Stomach (tissue), 9 donors: ENCODE data around the gene MED10. TPM values are rescaled to one million over a fixed set of nuclear protein-coding genes. Genes with fewer than 3 reads are reported as not detected.

Source experiments
- DNase-seq, 2 donors: peaks; one replicate each; pipeline versions ENCODE4 v3.0.0 to v3.0.0-alpha.2; 2013 to 2019
- H3K27ac ChIP-seq, 5 donors: fragments of 200-600 bp in 4 of 5; sonication (generic) in 4 of 5; one replicate each; pipeline ENCODE4 v1.5.1; 2013 to 2019; ENCODE audit warnings: mild to moderate bottlenecking in 1 of 5, moderate library complexity in 1 of 5
- H3K27me3 ChIP-seq, 3 donors: fragments of 200-600 bp; sonication (generic); one replicate each; pipeline ENCODE4 v1.5.1; 2017 to 2019; ENCODE audit warnings: mixed run types in 1 of 3
- H3K36me3 ChIP-seq, 4 donors: fragments of 200-600 bp; sonication (generic); 1 replicate in 3 of 4; 2 replicates in 1 of 4; pipeline ENCODE4 v1.5.1; 2016 to 2019
- H3K4me1 ChIP-seq, 4 donors: fragments of 200-600 bp; sonication (generic); one replicate each; pipeline ENCODE4 v1.5.1; 2016 to 2019
- H3K4me3 ChIP-seq, 4 donors: fragments of 200-600 bp; sonication (generic) in 3 of 4; one replicate each; pipeline ENCODE4 v1.5.1; 2016 to 2019; ENCODE audit warnings: mild to moderate bottlenecking in 1 of 4
- H3K9me3 ChIP-seq, 4 donors: fragments of 200-600 bp; sonication (generic); one replicate each; pipeline ENCODE4 v1.5.1; 2016 to 2019
- EP300 ChIP-seq: sonication (generic); formaldehyde crosslinking; IDR thresholded peaks from one replicate; pipeline ENCODE4 v1.6.1; 2017; ENCODE audit warnings: antibody characterized with exemption
- POLR2A ChIP-seq, 4 donors: fragments of 450-650 bp; IDR thresholded peaks; one replicate each; pipeline ENCODE4 v1.6.1; 2016; ENCODE audit warnings: antibody characterized with exemption in 4 of 4, control low read depth in 2 of 4, mild to moderate bottlenecking in 1 of 4, moderate library complexity in 1 of 4
- POLR2AphosphoS5 ChIP-seq, 3 donors: sonication (generic); formaldehyde crosslinking; IDR thresholded peaks; one replicate each; pipeline ENCODE4 v1.6.1; 2016; ENCODE audit warnings: antibody characterized with exemption in 3 of 3
- WGBS, 5 donors: extraction: QIAGEN DNeasy Blood & Tissue Kit in 3 of 5; methylation state at CpG; one replicate each; pipeline versions ENCODE4 v1.1.5 to v1.1.7; 2013 to 2018; 5-methylcytosine and 5-hydroxymethylcytosine counted together
- intact Hi-C: fragments of 100-400 bp; cut with DNase I; formaldehyde crosslinking; loops from one replicate; pipeline ENCODE4 v1.15.1; 2023; ENCODE audit warnings: low total_unique reads
- polyA plus RNA-seq, 3 donors: library from polyadenylated mRNA; stranded (reverse); fragments of 200-250 nt; gene quantifications; one replicate each; pipeline ENCODE4 v1.2.3, GENCODE V29; 2013
- total RNA-seq, 5 donors: library from RNA; depleted of rRNA; stranded (reverse); fragments of >200 nt; gene quantifications; one replicate each; pipeline versions ENCODE4 v1.1.0 to v1.2.3, GENCODE V29; 2014 to 2016
- TF ChIP-seq, protein P1 (sequence below), 7 experiments: fragments of 450-650 bp in 4 of 7; fragments of 200-600 bp in 3 of 7; sonication (generic) in 3 of 7; IDR thresholded peaks; one replicate each; pipeline ENCODE4 v1.5.1; 2016 to 2019; ENCODE audit warnings: antibody characterized with exemption in 7 of 7, control low read depth in 2 of 7, mild to moderate bottlenecking in 1 of 7
- donor health status: healthy with polysubstance abuse.
- donor health status: Bipolar disorder and iron deficiency.
- donor health status: healthy.

MED10 gene
- total and polyA plus RNA-seq, 8 donors: 17.5 to 104 (median 34.3) TPM

GRCh38 chr5:6393596-6394194 is 15.3 kb upstream of the MED10 start:
- intact Hi-C loops: no loop called here
- TF ChIP-seq, protein P1, sequence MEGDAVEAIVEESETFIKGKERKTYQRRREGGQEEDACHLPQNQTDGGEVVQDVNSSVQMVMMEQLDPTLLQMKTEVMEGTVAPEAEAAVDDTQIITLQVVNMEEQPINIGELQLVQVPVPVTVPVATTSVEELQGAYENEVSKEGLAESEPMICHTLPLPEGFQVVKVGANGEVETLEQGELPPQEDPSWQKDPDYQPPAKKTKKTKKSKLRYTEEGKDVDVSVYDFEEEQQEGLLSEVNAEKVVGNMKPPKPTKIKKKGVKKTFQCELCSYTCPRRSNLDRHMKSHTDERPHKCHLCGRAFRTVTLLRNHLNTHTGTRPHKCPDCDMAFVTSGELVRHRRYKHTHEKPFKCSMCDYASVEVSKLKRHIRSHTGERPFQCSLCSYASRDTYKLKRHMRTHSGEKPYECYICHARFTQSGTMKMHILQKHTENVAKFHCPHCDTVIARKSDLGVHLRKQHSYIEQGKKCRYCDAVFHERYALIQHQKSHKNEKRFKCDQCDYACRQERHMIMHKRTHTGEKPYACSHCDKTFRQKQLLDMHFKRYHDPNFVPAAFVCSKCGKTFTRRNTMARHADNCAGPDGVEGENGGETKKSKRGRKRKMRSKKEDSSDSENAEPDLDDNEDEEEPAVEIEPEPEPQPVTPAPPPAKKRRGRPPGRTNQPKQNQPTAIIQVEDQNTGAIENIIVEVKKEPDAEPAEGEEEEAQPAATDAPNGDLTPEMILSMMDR (IDR thresholded peaks at IDR 0.05): no peak
- TF ChIP-seq POLR2A (IDR thresholded peaks at IDR 0.05): no peak
- no peak for TF ChIP-seq EP300
- no peak for TF ChIP-seq POLR2AphosphoS5 (IDR thresholded peaks at IDR 0.05)
- H3K4me1 ChIP-seq: no peaks in the 10 kb centered on the region
- 79 to 87% (median 87%) methylated on average over 1 to 2 of the region's 2 CpGs for WGBS, 5 donors
- peaks cover 0 to 15% (median 0%) of the 10 kb centered on the region in 3 donors for H3K27me3 ChIP-seq
- H3K4me3 ChIP-seq: no peak overlapping the region
- no peaks in the 10 kb centered on the region for H3K9me3 ChIP-seq
- no peaks in the 10 kb centered on the region for H3K36me3 ChIP-seq
- no peak for DNase-seq
- no peak overlapping the region for H3K27ac ChIP-seq

GRCh38 chr5:6392561-6392960 is 14.2 kb upstream of the MED10 start:
- TF ChIP-seq, protein P1 (IDR thresholded peaks at IDR 0.05): no peak
- no peak for TF ChIP-seq EP300
- TF ChIP-seq POLR2AphosphoS5 (IDR thresholded peaks at IDR 0.05): no peak
- no peak for TF ChIP-seq POLR2A (IDR thresholded peaks at IDR 0.05)
- DNase-seq: no peak
- Histone ChIP-seq H3K9me3 (no peaks in the 10 kb centered on the region), H3K36me3 (no peaks in the 10 kb centered on the region), H3K4me1 (no peaks in the 10 kb centered on the region), H3K4me3 (no peak overlapping the region), H3K27ac (no peak overlapping the region), H3K27me3 (peaks cover 0 to 15% (median 0%) of the 10 kb centered on the region in 3 donors)
- 26 to 46% (median 34%) methylated on average over 2 of the region's 2 CpGs for WGBS, 5 donors
- intact Hi-C loops: no loop called here

DNA sequence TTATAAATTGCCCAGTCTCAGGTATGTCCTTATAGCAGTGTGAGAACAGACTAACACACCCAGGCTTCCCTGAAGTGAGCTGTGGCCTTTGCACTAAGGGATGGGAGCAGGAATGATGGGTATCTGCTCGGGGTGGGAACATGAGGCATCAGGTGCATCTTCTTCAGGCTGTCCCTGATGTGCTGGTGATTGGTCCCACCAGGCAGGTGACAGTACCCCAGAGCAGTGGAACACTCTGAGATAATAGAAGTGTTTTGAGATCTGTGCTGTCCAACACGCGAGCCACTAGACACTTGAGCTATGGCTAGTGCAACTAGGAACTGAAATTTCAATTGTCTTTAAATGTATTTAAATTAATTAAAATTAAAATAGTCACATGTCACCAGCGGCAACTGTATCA is 12.8 kb upstream of the MED10 start:
- intact Hi-C loops: no loop called here
- H3K27me3 ChIP-seq: peaks cover 0 to 15% (median 0%) of the 10 kb centered on the region in 3 donors
- no peak overlapping the region for H3K27ac ChIP-seq
- no peak for TF ChIP-seq POLR2AphosphoS5 (IDR thresholded peaks at IDR 0.05)
- H3K36me3 ChIP-seq: no peaks in the 10 kb centered on the region
- no peak for DNase-seq
- H3K9me3 ChIP-seq: no peaks in the 10 kb centered on the region
- H3K4me3 ChIP-seq: no peak overlapping the region
- H3K4me1 ChIP-seq: no peaks in the 10 kb centered on the region
- WGBS, 5 donors: 77 to 90% (median 88%) methylated on average over 4 of the region's 4 CpGs

DNA sequence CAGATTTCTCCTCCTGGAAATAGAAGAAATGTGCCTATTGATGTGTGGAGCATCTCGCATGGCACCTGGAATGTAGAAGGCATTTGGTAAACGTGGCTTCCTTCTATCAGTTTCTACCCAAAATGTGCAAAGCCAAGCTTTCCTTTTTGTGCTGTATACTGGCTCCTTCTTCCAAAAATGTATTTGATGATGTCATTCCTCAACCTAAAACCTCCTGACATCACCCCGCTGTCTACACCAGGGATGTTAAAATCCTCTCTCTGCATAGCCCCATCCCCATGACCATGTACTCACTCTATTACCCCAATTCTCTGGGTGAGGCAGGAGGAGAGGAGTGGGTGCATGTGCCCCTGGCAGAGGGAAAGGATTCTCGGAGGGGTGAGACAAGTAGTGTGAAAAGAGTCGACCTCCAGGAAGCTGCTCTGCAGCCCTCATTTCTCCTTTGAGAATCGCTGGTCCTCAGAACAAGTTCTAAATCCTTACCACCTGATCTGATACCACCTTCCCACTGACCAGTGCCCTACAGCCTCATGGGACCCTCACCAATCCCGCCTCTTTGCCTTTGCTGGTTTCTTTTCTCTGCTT is 11.7 kb upstream of the MED10 start:
- Histone ChIP-seq H3K36me3 (no peaks in the 10 kb centered on the region), H3K27me3 (peaks cover 0 to 11% (median 0%) of the 10 kb centered on the region in 3 donors), H3K4me1 (no peaks in the 10 kb centered on the region), H3K27ac (no peak overlapping the region), H3K9me3 (no peaks in the 10 kb centered on the region), H3K4me3 (no peak overlapping the region)
- intact Hi-C loops: no loop called here
- no peak for DNase-seq
- 79 to 87% (median 82%) methylated on average over 7 of the region's 7 CpGs for WGBS, 5 donors
- TF ChIP-seq, protein P1 (IDR thresholded peaks at IDR 0.05): no peak
- TF ChIP-seq POLR2AphosphoS5 (IDR thresholded peaks at IDR 0.05) (no peak), EP300 (no peak), POLR2A (IDR thresholded peaks at IDR 0.05) (no peak)

DNA sequence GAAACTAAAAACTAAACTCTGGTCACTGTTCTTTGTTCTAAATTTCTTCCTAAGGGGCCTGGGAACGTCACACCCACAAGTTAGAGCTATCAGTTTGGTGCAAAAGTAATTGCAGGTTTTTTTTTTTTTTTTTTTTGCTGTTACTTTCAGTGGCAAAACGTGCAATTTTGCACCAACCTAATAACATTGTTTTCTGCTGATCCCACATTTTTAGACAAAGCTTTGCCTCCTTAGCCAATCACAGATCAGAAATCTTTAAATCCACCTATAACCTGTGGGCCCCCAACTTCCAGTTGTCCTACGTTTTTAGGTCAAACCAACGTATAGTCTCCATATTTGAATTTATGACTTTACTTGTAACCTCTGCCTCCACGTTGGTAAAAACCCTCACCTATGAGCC is 11.1 kb upstream of the MED10 start:
- intact Hi-C loops: no loop called here
- WGBS, 5 donors: 69 to 75% (median 71%) methylated on average over 5 of the region's 5 CpGs
- DNase-seq: no peak
- no peak for TF ChIP-seq POLR2AphosphoS5 (IDR thresholded peaks at IDR 0.05)
- no peak for TF ChIP-seq EP300
- TF ChIP-seq, protein P1 (IDR thresholded peaks at IDR 0.05): no peak
- TF ChIP-seq POLR2A (IDR thresholded peaks at IDR 0.05): no peak
- H3K27me3 ChIP-seq: peaks cover 0 to 6% (median 0%) of the 10 kb centered on the region in 3 donors
- H3K4me1 ChIP-seq: no peaks in the 10 kb centered on the region
- no peaks in the 10 kb centered on the region for H3K36me3 ChIP-seq
- no peaks in the 10 kb centered on the region for H3K9me3 ChIP-seq
- H3K27ac ChIP-seq: no peak overlapping the region
- no peak overlapping the region for H3K4me3 ChIP-seq
